H9 (cell line): ENCODE data around the gene FIGNL2. TPM values are rescaled to one million over a fixed set of nuclear protein-coding genes. Genes with fewer than 3 reads are reported as not detected.

Experiments
- DNase-seq: peaks from one replicate; pipeline ENCODE4 v3.0.0-alpha.2; 2017
- H2AFZ ChIP-seq: one replicate; pipeline ENCODE4 v1.6.1; 2013; ENCODE audit warnings: mild to moderate bottlenecking, low read length, control low read depth, moderate library complexity
- H2AK5ac ChIP-seq: 2 replicates; pipeline ENCODE4 v1.6.1; 2013; ENCODE audit warnings: low read length, control low read depth, mixed read lengths; ENCODE audit not compliant: insufficient read length
- H2BK120ac ChIP-seq: one replicate; pipeline ENCODE4 v1.6.1; 2013; ENCODE audit warnings: low read depth, mild to moderate bottlenecking, low read length, control low read depth, inconsistent platforms; ENCODE audit not compliant: poor library complexity, severe bottlenecking
- H2BK12ac ChIP-seq: 2 replicates; pipeline ENCODE4 v1.6.1; 2013; ENCODE audit warnings: low read length, control low read depth, mixed read lengths, low read depth; ENCODE audit not compliant: insufficient read length
- H2BK15ac ChIP-seq: 2 replicates; pipeline ENCODE4 v1.6.1; 2013; ENCODE audit warnings: low read depth, low read length, control low read depth
- H2BK20ac ChIP-seq: one replicate; pipeline ENCODE4 v1.6.1; 2013; ENCODE audit warnings: low read depth, mild to moderate bottlenecking, low read length, control low read depth, inconsistent platforms; ENCODE audit not compliant: poor library complexity, severe bottlenecking
- H2BK5ac ChIP-seq: 2 replicates; pipeline ENCODE4 v1.6.1; 2013; ENCODE audit warnings: low read length, control low read depth, mixed read lengths; ENCODE audit not compliant: insufficient read length
- H3K14ac ChIP-seq: 2 replicates; pipeline ENCODE4 v1.6.1; 2013; ENCODE audit warnings: low read length, control low read depth; ENCODE audit not compliant: insufficient read depth
- H3K18ac ChIP-seq: 2 replicates; pipeline ENCODE4 v1.6.1; 2013; ENCODE audit warnings: low read depth, mild to moderate bottlenecking, mixed read lengths, low read length, control low read depth; ENCODE audit not compliant: insufficient read length
- H3K23ac ChIP-seq: 2 replicates; pipeline ENCODE4 v1.6.1; 2013; ENCODE audit warnings: low read length, control low read depth, mixed read lengths, low read depth; ENCODE audit not compliant: insufficient read length
- H3K23me2 ChIP-seq: 2 replicates; pipeline ENCODE4 v1.6.1; 2013; ENCODE audit warnings: low read depth, mild to moderate bottlenecking, mixed read lengths, low read length, control low read depth; ENCODE audit not compliant: insufficient read length, poor library complexity, severe bottlenecking
- H3K27ac ChIP-seq: 2 replicates; pipeline ENCODE4 v1.5.1; 2013; ENCODE audit warnings: low read length, control low read depth, mixed read lengths, low read depth; ENCODE audit not compliant: insufficient read length
- H3K27me3 ChIP-seq: 2 replicates; pipeline ENCODE4 v1.6.1; 2013; ENCODE audit warnings: low read length, control low read depth, inconsistent platforms; ENCODE audit not compliant: insufficient read depth
- H3K4ac ChIP-seq: 2 replicates; pipeline ENCODE4 v1.6.1; 2013; ENCODE audit warnings: low read depth, mild to moderate bottlenecking, control low read depth, inconsistent platforms, low read length, moderate library complexity
- H3K4me1 ChIP-seq: 2 replicates; pipeline ENCODE4 v1.6.1; 2013; ENCODE audit warnings: low read length, control low read depth, inconsistent platforms; ENCODE audit not compliant: insufficient read depth
- H3K4me2 ChIP-seq: 2 replicates; pipeline ENCODE4 v1.6.1; 2013; ENCODE audit warnings: low read length, control low read depth, mixed read lengths; ENCODE audit not compliant: insufficient read length, insufficient read depth
- H3K56ac ChIP-seq: 2 replicates; pipeline ENCODE4 v1.6.1; 2013; ENCODE audit warnings: low read depth, mild to moderate bottlenecking, mixed read lengths, low read length, control low read depth; ENCODE audit not compliant: insufficient read length
- H3K79me1 ChIP-seq: 2 replicates; pipeline ENCODE4 v1.6.1; 2013; ENCODE audit warnings: low read depth, mild to moderate bottlenecking, moderate library complexity, low read length, control low read depth, inconsistent platforms; ENCODE audit not compliant: insufficient read depth, poor library complexity, severe bottlenecking
- H3K79me2 ChIP-seq: 2 replicates; pipeline ENCODE4 v1.6.1; 2013; ENCODE audit warnings: low read length, control low read depth, inconsistent platforms; ENCODE audit not compliant: insufficient read depth
- H3K9ac ChIP-seq: 2 replicates; pipeline ENCODE4 v1.6.1; 2013; ENCODE audit warnings: low read length, control low read depth, mixed read lengths; ENCODE audit not compliant: insufficient read length; ENCODE audit errors: extremely low read depth
- H3K9me3 ChIP-seq: one replicate; pipeline ENCODE4 v1.6.1; 2013; ENCODE audit warnings: low read depth, low read length, inconsistent platforms; ENCODE audit not compliant: control insufficient read depth
- H3T11ph ChIP-seq: one replicate; pipeline ENCODE4 v1.6.1; 2013; ENCODE audit warnings: mild to moderate bottlenecking, low read length, control low read depth, inconsistent platforms
- H4K20me1 ChIP-seq: one replicate; pipeline ENCODE4 v1.6.1; 2013; ENCODE audit not compliant: control insufficient read depth, insufficient read length, insufficient read depth
- H4K5ac ChIP-seq: 2 replicates; pipeline ENCODE4 v1.6.1; 2013; ENCODE audit warnings: low read depth, mild to moderate bottlenecking, mixed read lengths, low read length, control low read depth; ENCODE audit not compliant: insufficient read length
- H4K8ac ChIP-seq: replicated peaks from 2 replicates; pipeline ENCODE4 v1.6.1; 2013; ENCODE audit warnings: low read length, control low read depth, mixed read lengths, low read depth; ENCODE audit not compliant: insufficient read length
- H4K91ac ChIP-seq: 2 replicates; pipeline ENCODE4 v1.6.1; 2013; ENCODE audit warnings: low read depth, mild to moderate bottlenecking, moderate library complexity, mixed read lengths, low read length, control low read depth; ENCODE audit not compliant: insufficient read length
- H3K27ac Mint-ChIP-seq, 3 experiments: 2 replicates in 2 of 3; 3 replicates in 1 of 3; pipeline ENCODE4 v1.8.0; 2020 to 2021; ENCODE audit warnings: mixed read lengths in 3 of 3, mild to moderate bottlenecking in 1 of 3, moderate library complexity in 1 of 3
- H3K27me3 Mint-ChIP-seq: 2 replicates; pipeline ENCODE4 v1.8.0; 2021; ENCODE audit warnings: low read depth, mild to moderate bottlenecking, moderate library complexity, mixed read lengths
- H3K36me3 Mint-ChIP-seq, 3 experiments: 2 replicates in 2 of 3; 3 replicates in 1 of 3; pipeline ENCODE4 v1.8.0; 2020 to 2021; ENCODE audit warnings: low read depth in 3 of 3, mixed read lengths in 3 of 3; ENCODE audit not compliant: insufficient read depth in 1 of 3
- H3K4me1 Mint-ChIP-seq, 2 experiments: 2 replicates each; pipeline ENCODE4 v1.8.0; 2020; ENCODE audit warnings: mixed read lengths in 2 of 2
- H3K4me3 Mint-ChIP-seq, 2 experiments: 2 replicates in 1 of 2; 3 replicates in 1 of 2; pipeline ENCODE4 v1.8.0; 2020 to 2021; ENCODE audit warnings: mild to moderate bottlenecking in 2 of 2, mixed read lengths in 2 of 2, moderate library complexity in 1 of 2
- H3K9me3 Mint-ChIP-seq, 2 experiments: 2 replicates in 1 of 2; 3 replicates in 1 of 2; pipeline ENCODE4 v1.8.0; 2020; ENCODE audit warnings: mild to moderate bottlenecking in 2 of 2, mixed read lengths in 2 of 2, moderate library complexity in 1 of 2
- WGBS: extraction: QIAGEN DNeasy Blood & Tissue Kit; methylation state at CpG from one replicate; pipeline ENCODE4 v1.1.7; 2013; ENCODE audit warnings: missing lambda C conversion rate, low lambda C conversion rate, mixed read lengths; ENCODE audit not compliant: insufficient read length; ENCODE audit errors: extremely low coverage; 5-methylcytosine and 5-hydroxymethylcytosine counted together
- total RNA-seq: library from RNA; stranded (reverse); gene quantifications from 2 replicates; pipeline ENCODE4 v1.2.1, GENCODE V29; 2021
- TF ChIP-seq, protein P1 (sequence below): fragments of 200-600 bp; sonication (generic); conservative IDR thresholded peaks from 3 replicates; pipeline ENCODE4 v1.8.0; 2021; ENCODE audit warnings: antibody characterized with exemption, mild to moderate bottlenecking

The FIGNL2 gene
- total RNA-seq, 1 experiment from 2014 or later = 19.7 TPM

DNA sequence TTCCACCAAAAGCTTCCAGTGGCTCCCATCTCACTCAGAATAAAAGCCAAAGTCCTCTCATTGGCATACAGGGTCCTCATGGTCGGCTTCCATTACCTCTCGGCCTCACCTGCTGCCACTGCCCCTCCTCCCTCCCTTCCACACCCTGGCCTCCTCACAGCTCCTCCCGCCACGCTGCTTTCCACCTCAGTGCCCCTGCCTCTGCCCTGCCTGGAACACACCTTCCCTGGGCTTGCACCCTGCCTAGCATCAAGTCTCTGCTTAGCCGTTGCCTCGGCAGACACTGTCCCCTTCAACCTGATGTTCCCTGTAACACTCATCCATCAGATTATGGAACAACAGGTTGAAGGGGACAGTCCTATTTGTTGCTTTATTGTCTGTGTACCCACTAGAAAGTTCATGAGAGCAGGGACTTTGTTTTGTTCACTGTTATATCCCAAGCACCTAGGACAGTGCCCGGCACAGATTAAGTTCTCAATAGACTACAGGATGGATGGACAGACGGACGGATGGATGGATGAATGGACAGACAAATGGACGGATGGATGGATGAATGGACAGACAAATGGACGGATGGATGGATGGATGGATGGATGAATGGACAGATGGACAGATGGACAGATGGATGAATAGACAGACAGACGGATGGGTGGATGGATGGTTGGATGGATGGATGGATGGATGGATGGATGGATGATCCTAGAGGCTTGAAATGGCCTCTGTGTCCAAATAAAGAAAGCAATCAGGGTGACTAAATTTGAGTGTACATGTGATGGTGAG is 14.9 kb downstream of the FIGNL2 start:
- H3K4me1 ChIP-seq = peaks cover 13% of the 10 kb centered on the region
- no peaks in the 10 kb centered on the region for H3K79me1 ChIP-seq
- no peak overlapping the region for H2AK5ac ChIP-seq
- peaks cover 75 to 83% of the 10 kb centered on the region in 2 experiments for H3K4me1 Mint-ChIP-seq
- no CpG with 5 or more reads among the region's 12 CpGs for WGBS
- H2BK12ac ChIP-seq = no peak overlapping the region
- no peak overlapping the region for H4K5ac ChIP-seq
- no peak overlapping the region for H3K23ac ChIP-seq
- DNase-seq = no peak
- H3K9me3 ChIP-seq = no peaks in the 10 kb centered on the region
- no peak overlapping the region for H3K4ac ChIP-seq
- H4K91ac ChIP-seq = no peak overlapping the region
- no peak overlapping the region for H4K8ac ChIP-seq
- H2BK15ac ChIP-seq = no peak overlapping the region
- H3K79me2 ChIP-seq = no peaks in the 10 kb centered on the region
- H3K36me3 Mint-ChIP-seq = peaks cover 0 to 5% (median 3%) of the 10 kb centered on the region in 3 experiments; a peak in 4 of 7 replicates
- no peaks in the 10 kb centered on the region for H4K20me1 ChIP-seq
- no peak overlapping the region for H2AFZ ChIP-seq
- no peak overlapping the region for H3K27ac ChIP-seq
- H3K9me3 Mint-ChIP-seq = no peaks in the 10 kb centered on the region
- no peak overlapping the region for H3K14ac ChIP-seq
- no peak overlapping the region; a peak in 1 of 7 replicates for H3K27ac Mint-ChIP-seq
- no peak overlapping the region for H2BK120ac ChIP-seq
- TF ChIP-seq, protein P1, sequence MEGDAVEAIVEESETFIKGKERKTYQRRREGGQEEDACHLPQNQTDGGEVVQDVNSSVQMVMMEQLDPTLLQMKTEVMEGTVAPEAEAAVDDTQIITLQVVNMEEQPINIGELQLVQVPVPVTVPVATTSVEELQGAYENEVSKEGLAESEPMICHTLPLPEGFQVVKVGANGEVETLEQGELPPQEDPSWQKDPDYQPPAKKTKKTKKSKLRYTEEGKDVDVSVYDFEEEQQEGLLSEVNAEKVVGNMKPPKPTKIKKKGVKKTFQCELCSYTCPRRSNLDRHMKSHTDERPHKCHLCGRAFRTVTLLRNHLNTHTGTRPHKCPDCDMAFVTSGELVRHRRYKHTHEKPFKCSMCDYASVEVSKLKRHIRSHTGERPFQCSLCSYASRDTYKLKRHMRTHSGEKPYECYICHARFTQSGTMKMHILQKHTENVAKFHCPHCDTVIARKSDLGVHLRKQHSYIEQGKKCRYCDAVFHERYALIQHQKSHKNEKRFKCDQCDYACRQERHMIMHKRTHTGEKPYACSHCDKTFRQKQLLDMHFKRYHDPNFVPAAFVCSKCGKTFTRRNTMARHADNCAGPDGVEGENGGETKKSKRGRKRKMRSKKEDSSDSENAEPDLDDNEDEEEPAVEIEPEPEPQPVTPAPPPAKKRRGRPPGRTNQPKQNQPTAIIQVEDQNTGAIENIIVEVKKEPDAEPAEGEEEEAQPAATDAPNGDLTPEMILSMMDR = no peak
- no peak overlapping the region for H3K18ac ChIP-seq
- no peak overlapping the region for H3K9ac ChIP-seq
- no peak overlapping the region; a peak in 1 of 5 replicates for H3K4me3 Mint-ChIP-seq
- no peak overlapping the region for H3K4me2 ChIP-seq
- no peak overlapping the region for H3K56ac ChIP-seq
- no peaks in the 10 kb centered on the region for H3K27me3 ChIP-seq
- H3K23me2 ChIP-seq = no peaks in the 10 kb centered on the region
- H3T11ph ChIP-seq = no peak overlapping the region
- no peak overlapping the region for H2BK20ac ChIP-seq
- no peak overlapping the region for H2BK5ac ChIP-seq
- H3K27me3 Mint-ChIP-seq = peaks cover 10% of the 10 kb centered on the region
